PFSK-1 (cell line): ENCODE measurements around the gene ZFP1.

ENCODE experiments used
- FOXP2 ChIP-seq: optimal IDR thresholded peaks from 2 replicates; pipeline ENCODE3; 2011; ENCODE audit warnings: borderline replicate concordance, control low read depth, inconsistent platforms; ENCODE audit not compliant: insufficient read depth; ENCODE audit errors: extremely low read length, extremely low read depth
- POLR2AphosphoS5 ChIP-seq: IDR thresholded peaks from 2 replicates; pipeline ENCODE4 v1.6.1; 2012; ENCODE audit warnings: low read depth, mild to moderate bottlenecking, control low read depth, low read length, moderate library complexity
- REST ChIP-seq, 2 experiments: IDR thresholded peaks; 2 replicates each; pipeline versions ENCODE4 v1.6.1 to v1.8.0; 2011 to 2012; ENCODE audit warnings: low read depth in 2 of 2, low read length in 2 of 2, control low read depth in 1 of 2, inconsistent platforms in 1 of 2, mild to moderate bottlenecking in 1 of 2, moderate library complexity in 1 of 2; ENCODE audit not compliant: insufficient read depth in 1 of 2
- SIN3A ChIP-seq: IDR thresholded peaks from 2 replicates; pipeline ENCODE4 v1.6.1; 2012; ENCODE audit warnings: mild to moderate bottlenecking, low read length, moderate library complexity, borderline replicate concordance; ENCODE audit not compliant: insufficient read depth
- TAF1 ChIP-seq: IDR thresholded peaks from 2 replicates; pipeline ENCODE4 v1.6.1; 2012; ENCODE audit warnings: low read length, control low read depth, borderline replicate concordance; ENCODE audit not compliant: insufficient read depth

GRCh38 chr16:75203667-75204409, 55.5 kb downstream of the ZFP1 start:
- no peak for TF ChIP-seq TAF1
- TF ChIP-seq REST (IDR thresholded peaks at IDR 0.05; ENCODE audit: insufficient read depth in 1 of 2, low read depth in 2 of 2, low read length in 2 of 2) = no peak
- no peak for TF ChIP-seq POLR2AphosphoS5
- no peak for TF ChIP-seq SIN3A
- no peak for TF ChIP-seq FOXP2
